ENCODE results near the gene ASTL. TPM values are rescaled to one million over a fixed set of nuclear protein-coding genes. Genes with fewer than 3 reads are reported as not detected.

The ASTL gene
- total RNA-seq, 1 donor from 2014 or later: not detected

DNA sequence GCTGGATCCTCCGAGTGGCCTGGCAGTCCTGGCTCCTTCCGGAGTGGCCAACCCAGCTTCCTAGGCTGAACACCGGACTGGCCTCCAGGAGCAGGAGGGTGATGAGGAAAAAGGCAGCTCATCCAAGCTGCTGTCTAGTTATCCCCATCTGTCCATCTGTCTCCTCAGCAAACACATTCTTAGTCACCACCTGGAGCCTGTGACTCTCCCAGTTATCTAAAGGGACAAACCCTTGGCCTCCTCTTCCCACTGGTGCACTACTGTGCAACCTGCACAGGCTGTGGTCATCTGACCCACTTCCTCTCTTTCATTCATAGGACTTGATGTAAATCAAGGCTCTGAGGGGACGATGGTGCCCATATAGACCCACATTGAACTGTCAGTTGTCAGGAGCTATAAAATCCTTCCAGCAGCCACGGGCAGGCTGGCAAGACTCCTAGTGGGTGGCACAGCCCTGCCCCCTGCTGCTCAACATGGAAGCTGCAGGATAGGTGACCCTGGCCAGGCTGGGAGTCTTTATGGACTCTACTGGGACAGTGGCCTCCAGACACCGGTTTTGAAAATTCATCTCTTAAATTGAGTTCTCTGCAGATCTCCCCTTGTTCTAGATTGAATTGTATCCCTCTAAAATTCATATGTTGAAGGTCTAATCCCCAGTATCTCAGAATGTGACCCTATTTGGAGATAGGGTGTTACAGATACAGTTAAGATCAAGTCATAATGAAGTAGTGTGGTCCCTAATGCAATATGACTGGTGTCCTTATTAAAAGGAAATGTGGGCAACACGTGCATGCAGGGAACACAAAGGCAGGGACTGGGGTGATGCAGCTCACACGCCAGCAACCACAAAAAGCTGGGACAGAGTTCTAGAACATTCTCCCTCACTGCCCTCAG lies 36.2 kb upstream of the ASTL start:
- peak; percentile 47 for DNase-seq (ENCODE audit: low read depth)
- Histone ChIP-seq H3K27me3 (ENCODE audit: control insufficient read depth, insufficient read depth, low read length) (no peaks in the 10 kb centered on the region), H3K4me3 (ENCODE audit: low read depth, low read length) (no peak overlapping the region), H3K36me3 (ENCODE audit: control insufficient read depth, insufficient read depth, low read length) (no peaks in the 10 kb centered on the region)
- FAIRE-seq: no peak
- TF ChIP-seq, protein P1, sequence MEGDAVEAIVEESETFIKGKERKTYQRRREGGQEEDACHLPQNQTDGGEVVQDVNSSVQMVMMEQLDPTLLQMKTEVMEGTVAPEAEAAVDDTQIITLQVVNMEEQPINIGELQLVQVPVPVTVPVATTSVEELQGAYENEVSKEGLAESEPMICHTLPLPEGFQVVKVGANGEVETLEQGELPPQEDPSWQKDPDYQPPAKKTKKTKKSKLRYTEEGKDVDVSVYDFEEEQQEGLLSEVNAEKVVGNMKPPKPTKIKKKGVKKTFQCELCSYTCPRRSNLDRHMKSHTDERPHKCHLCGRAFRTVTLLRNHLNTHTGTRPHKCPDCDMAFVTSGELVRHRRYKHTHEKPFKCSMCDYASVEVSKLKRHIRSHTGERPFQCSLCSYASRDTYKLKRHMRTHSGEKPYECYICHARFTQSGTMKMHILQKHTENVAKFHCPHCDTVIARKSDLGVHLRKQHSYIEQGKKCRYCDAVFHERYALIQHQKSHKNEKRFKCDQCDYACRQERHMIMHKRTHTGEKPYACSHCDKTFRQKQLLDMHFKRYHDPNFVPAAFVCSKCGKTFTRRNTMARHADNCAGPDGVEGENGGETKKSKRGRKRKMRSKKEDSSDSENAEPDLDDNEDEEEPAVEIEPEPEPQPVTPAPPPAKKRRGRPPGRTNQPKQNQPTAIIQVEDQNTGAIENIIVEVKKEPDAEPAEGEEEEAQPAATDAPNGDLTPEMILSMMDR (IDR thresholded peaks at IDR 0.05; ENCODE audit: insufficient read depth, low read length, severe bottlenecking): peak; percentile 94

DNA sequence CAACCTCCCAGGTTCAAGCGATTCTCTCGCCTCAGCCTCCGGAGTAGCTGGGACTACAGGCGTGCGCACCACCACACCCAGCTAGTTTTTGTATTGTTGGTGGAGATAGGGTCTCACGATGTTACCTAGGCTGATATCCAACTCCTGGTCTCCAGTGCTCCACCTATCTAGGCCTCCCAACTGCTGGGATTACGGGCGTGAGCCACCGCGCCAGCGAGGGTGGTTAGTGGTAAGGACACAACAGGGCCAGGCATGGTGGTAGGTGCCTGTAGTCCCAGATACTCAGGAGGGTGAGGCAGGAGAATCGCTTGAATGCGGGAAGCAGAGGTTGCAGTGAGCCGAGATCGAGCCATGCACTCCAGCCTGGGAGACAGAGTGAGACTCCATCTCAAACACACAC lies 33.5 kb upstream of the ASTL start:
- no peak overlapping the region for H3K4me3 ChIP-seq (ENCODE audit: low read depth, low read length)
- no peak for FAIRE-seq
- H3K27me3 ChIP-seq (ENCODE audit: control insufficient read depth, insufficient read depth, low read length): no peaks in the 10 kb centered on the region
- TF ChIP-seq, protein P1 (IDR thresholded peaks at IDR 0.05; ENCODE audit: insufficient read depth, low read length, severe bottlenecking): no peak
- DNase-seq (ENCODE audit: low read depth): no peak
- H3K36me3 ChIP-seq (ENCODE audit: control insufficient read depth, insufficient read depth, low read length): no peaks in the 10 kb centered on the region

DNA sequence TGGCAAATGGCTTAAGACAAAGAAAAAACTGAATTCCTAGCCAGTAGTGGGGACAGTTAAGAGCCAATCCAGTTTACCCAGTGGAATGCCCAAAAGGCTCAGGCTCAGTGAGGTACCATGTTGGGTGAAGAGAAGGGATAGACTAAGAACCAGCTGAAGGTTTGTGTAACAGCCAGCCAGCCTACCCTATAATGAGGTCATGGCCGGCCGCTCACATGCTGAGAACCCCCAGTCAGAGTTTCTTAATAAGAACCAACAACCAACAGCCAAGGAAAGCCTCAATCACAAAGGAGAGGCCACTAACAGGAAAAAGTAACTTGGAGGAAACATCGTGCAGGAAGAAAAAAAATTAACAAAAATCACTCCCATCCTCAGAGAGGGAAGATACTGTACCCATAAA lies 32.3 kb upstream of the ASTL start:
- FAIRE-seq: no peak
- no peak for DNase-seq (ENCODE audit: low read depth)
- Histone ChIP-seq H3K4me3 (ENCODE audit: low read depth, low read length) (no peak overlapping the region), H3K36me3 (ENCODE audit: control insufficient read depth, insufficient read depth, low read length) (no peaks in the 10 kb centered on the region), H3K27me3 (ENCODE audit: control insufficient read depth, insufficient read depth, low read length) (no peaks in the 10 kb centered on the region)
- TF ChIP-seq, protein P1 (IDR thresholded peaks at IDR 0.05; ENCODE audit: insufficient read depth, low read length, severe bottlenecking): no peak

DNA sequence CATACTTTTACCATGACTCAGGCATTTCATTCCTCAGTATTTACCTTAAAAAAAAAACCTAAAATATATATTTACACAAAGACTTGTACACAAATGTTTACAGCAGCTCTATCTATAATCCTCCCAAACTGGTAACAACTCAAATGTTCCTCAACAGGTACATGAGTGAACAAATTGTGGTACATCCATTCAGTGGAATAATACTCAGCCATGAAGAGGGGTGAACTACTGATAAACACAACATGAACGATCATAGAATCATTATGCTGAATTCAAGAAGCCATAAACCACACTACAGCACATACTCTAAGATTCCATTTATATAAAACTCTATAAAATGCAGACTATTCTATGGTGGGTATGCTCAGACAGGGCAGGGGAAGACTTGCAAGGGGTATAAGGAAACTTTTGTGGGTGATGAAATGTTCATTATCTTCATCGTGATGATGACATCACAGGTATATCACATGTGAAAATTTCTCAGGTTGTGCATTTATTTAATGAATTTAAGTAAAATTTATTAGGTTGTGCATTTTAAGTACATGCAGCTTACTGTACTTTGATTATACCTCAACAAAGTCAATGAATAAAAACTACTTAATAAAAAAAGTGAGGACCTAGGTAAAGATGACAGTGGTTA lies 31.7 kb upstream of the ASTL start:
- H3K4me3 ChIP-seq (ENCODE audit: low read depth, low read length): no peak overlapping the region
- FAIRE-seq: no peak
- H3K36me3 ChIP-seq (ENCODE audit: control insufficient read depth, insufficient read depth, low read length): no peaks in the 10 kb centered on the region
- no peak for DNase-seq (ENCODE audit: low read depth)
- no peaks in the 10 kb centered on the region for H3K27me3 ChIP-seq (ENCODE audit: control insufficient read depth, insufficient read depth, low read length)
- TF ChIP-seq, protein P1 (IDR thresholded peaks at IDR 0.05; ENCODE audit: insufficient read depth, low read length, severe bottlenecking): no peak

DNA sequence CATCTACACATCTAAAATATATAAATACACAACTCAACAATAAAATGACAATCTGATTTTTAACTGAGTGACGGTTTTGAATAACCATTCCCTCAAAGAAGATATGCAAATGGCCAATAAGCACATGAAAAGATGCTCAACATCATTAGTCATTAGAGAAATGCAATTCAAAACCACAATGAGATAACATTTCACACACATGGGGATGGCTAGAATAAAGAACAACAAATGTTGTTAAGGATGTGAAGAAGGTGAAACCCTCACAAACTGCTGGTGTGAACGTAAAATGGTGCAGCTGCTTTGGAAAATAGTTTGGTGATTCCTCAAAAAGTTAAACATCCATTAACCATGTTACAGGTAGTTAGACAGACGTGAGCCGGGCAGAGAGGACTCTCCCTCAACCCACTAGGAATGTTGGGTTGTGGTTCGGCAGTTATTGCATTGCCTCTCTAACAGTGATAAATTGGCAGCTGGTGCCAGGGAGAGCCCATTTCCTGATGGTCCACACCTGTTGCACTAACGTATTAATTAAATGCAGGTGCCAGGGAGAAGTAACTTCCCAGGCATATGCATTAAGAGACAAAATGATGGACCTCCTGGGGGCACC lies 29.2 kb upstream of the ASTL start:
- no peak for DNase-seq (ENCODE audit: low read depth)
- Histone ChIP-seq H3K4me3 (ENCODE audit: low read depth, low read length) (no peak overlapping the region), H3K27me3 (ENCODE audit: control insufficient read depth, insufficient read depth, low read length) (no peaks in the 10 kb centered on the region), H3K36me3 (ENCODE audit: control insufficient read depth, insufficient read depth, low read length) (no peaks in the 10 kb centered on the region)
- no peak for FAIRE-seq
- TF ChIP-seq, protein P1 (IDR thresholded peaks at IDR 0.05; ENCODE audit: insufficient read depth, low read length, severe bottlenecking): no peak

All from bronchial epithelial cell (primary cell).